Parathyroid adenoma (tissue), 2 donors: ENCODE measurements around the gene SLC8B1.

Experiments used
- H2AFZ ChIP-seq: fragments of 300-600 bp; sonication (generic); one replicate; pipeline ENCODE4 v1.7.0; 2017; ENCODE audit warnings: antibody characterized with exemption, mild to moderate bottlenecking
- H3K27ac ChIP-seq: fragments of 300-600 bp; sonication (generic); one replicate; pipeline ENCODE4 v1.7.0; 2017
- H3K27me3 ChIP-seq: fragments of 300-600 bp; sonication (generic); one replicate; pipeline ENCODE4 v1.7.0; 2017; ENCODE audit warnings: low read length; ENCODE audit not compliant: control insufficient read depth, insufficient read depth
- H3K36me3 ChIP-seq: fragments of 300-600 bp; sonication (generic); one replicate; pipeline ENCODE4 v1.7.0; 2017; ENCODE audit warnings: low read length; ENCODE audit not compliant: control insufficient read depth, insufficient read depth
- H3K4me1 ChIP-seq: fragments of 300-600 bp; sonication (generic); one replicate; pipeline ENCODE4 v1.7.0; 2017; ENCODE audit warnings: control low read depth
- H3K4me2 ChIP-seq: fragments of 300-600 bp; sonication (generic); one replicate; pipeline ENCODE4 v1.7.0; 2017; ENCODE audit warnings: low read length
- H3K4me3 ChIP-seq: fragments of 300-600 bp; sonication (generic); one replicate; pipeline ENCODE4 v1.7.0; 2017; ENCODE audit warnings: low read depth, low read length
- H3K79me2 ChIP-seq: fragments of 300-600 bp; sonication (generic); one replicate; pipeline ENCODE4 v1.7.0; 2017; ENCODE audit warnings: control low read depth
- H3K9ac ChIP-seq: fragments of 300-600 bp; sonication (generic); one replicate; pipeline ENCODE4 v1.7.0; 2017; ENCODE audit warnings: mild to moderate bottlenecking
- H3K9me3 ChIP-seq: fragments of 300-600 bp; sonication (generic); one replicate; pipeline ENCODE4 v1.7.0; 2017; ENCODE audit warnings: low read length; ENCODE audit not compliant: control insufficient read depth
- CTCF ChIP-seq: fragments of 300-600 bp; sonication (generic); IDR thresholded peaks from one replicate; pipeline ENCODE4 v1.7.0; 2017; ENCODE audit warnings: antibody characterized with exemption, mild to moderate bottlenecking
- donor health status: primary hyperparathyroidism.

Gene SLC8B1

DNA sequence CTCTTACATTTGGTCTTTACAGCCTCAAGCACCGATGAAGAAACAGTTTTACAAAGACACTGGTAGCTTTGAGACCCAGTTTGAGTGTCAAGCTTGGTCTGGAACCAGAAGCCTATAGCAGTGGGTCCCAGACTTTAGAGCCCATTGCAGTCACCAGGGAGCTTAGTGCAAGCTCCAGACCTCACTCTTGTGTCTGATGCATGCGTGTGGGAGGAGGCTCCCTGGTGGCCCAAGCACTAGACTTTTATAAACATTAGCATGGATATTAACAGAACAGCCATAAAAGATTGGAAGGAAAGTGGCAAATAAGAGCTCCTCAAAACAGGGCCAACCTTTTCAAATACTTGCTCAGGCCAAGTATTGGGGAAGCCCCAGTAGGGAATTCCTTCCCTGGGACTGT lies 45.5 kb downstream of the SLC8B1 start:
- H3K27me3 ChIP-seq: no peaks in the 10 kb centered on the region
- no peak overlapping the region for H3K27ac ChIP-seq
- no peaks in the 10 kb centered on the region for H3K79me2 ChIP-seq
- no peak for TF ChIP-seq CTCF
- peaks cover 11% of the 10 kb centered on the region for H3K4me1 ChIP-seq
- H2AFZ ChIP-seq: no peak overlapping the region
- H3K4me3 ChIP-seq: no peak overlapping the region
- no peaks in the 10 kb centered on the region for H3K9me3 ChIP-seq
- H3K36me3 ChIP-seq: no peaks in the 10 kb centered on the region
- H3K9ac ChIP-seq: no peak overlapping the region
- H3K4me2 ChIP-seq: no peak overlapping the region

GRCh38 chr12:113287899-113288282 lies 47.0 kb downstream of the SLC8B1 start:
- no peak overlapping the region for H3K27ac ChIP-seq
- H3K79me2 ChIP-seq: no peaks in the 10 kb centered on the region
- no peak for TF ChIP-seq CTCF
- no peaks in the 10 kb centered on the region for H3K4me1 ChIP-seq
- no peaks in the 10 kb centered on the region for H3K27me3 ChIP-seq
- no peaks in the 10 kb centered on the region for H3K36me3 ChIP-seq
- H3K4me3 ChIP-seq: no peak overlapping the region
- no peak overlapping the region for H3K9ac ChIP-seq
- H3K4me2 ChIP-seq: no peak overlapping the region
- H3K9me3 ChIP-seq: no peaks in the 10 kb centered on the region
- no peak overlapping the region for H2AFZ ChIP-seq

- H3K36me3 ChIP-seq: no peaks in the 10 kb centered on the region
Measured at GRCh38 chr12:113287146-113287898, 47.6 kb downstream of the SLC8B1 start.

DNA sequence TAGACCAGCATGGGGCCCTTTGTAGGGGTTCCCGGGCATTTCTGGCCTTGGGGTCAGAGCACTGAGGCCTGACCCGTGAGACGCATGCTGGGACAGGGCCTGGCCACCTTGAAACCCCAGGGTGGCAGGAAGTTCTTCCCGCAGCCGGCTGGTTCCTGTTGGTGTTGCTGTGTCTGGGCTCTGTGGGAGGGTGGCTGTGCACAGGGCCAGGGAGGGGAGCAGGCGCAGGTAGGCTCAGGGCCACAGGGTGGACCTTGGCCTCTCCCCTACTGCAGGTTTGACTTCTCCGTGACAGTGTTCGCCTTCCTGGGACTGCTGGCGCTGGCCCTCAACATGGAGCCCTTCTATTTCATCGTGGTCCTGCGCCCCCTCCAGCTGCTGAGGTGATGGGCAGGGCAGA lies 48.2 kb downstream of the SLC8B1 start:
- no peaks in the 10 kb centered on the region for H3K79me2 ChIP-seq
- no peaks in the 10 kb centered on the region for H3K9me3 ChIP-seq
- no peak overlapping the region for H3K9ac ChIP-seq
- no peak overlapping the region for H2AFZ ChIP-seq
- H3K27ac ChIP-seq: no peak overlapping the region
- H3K36me3 ChIP-seq: no peaks in the 10 kb centered on the region
- H3K4me1 ChIP-seq: no peaks in the 10 kb centered on the region
- H3K27me3 ChIP-seq: no peaks in the 10 kb centered on the region
- no peak overlapping the region for H3K4me3 ChIP-seq
- H3K4me2 ChIP-seq: no peak overlapping the region
- no peak for TF ChIP-seq CTCF

More at GRCh38 chr12:113287146-113287898, 47.6 kb downstream of the SLC8B1 start:
- no peak overlapping the region for H3K27ac ChIP-seq
- no peaks in the 10 kb centered on the region for H3K79me2 ChIP-seq
- H2AFZ ChIP-seq: no peak overlapping the region
- no peak overlapping the region for H3K9ac ChIP-seq
- no peak for TF ChIP-seq CTCF
- H3K27me3 ChIP-seq: no peaks in the 10 kb centered on the region
- H3K9me3 ChIP-seq: no peaks in the 10 kb centered on the region
- no peak overlapping the region for H3K4me3 ChIP-seq
- no peak overlapping the region for H3K4me2 ChIP-seq
- no peaks in the 10 kb centered on the region for H3K4me1 ChIP-seq
